ENCODE results near the gene PSAPL1.

PSAPL1 gene, protein sequence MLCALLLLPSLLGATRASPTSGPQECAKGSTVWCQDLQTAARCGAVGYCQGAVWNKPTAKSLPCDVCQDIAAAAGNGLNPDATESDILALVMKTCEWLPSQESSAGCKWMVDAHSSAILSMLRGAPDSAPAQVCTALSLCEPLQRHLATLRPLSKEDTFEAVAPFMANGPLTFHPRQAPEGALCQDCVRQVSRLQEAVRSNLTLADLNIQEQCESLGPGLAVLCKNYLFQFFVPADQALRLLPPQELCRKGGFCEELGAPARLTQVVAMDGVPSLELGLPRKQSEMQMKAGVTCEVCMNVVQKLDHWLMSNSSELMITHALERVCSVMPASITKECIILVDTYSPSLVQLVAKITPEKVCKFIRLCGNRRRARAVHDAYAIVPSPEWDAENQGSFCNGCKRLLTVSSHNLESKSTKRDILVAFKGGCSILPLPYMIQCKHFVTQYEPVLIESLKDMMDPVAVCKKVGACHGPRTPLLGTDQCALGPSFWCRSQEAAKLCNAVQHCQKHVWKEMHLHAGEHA

GRCh38 chr4:7434766-7435150 lies at the start of gene PSAPL1:
PSAPL1 (minus strand) TSS chr4:7434930; CDS start chr4:7434879, 51 bp downstream.
- no peak for DNase-seq

- no peak for DNase-seq
These were observed 46.5 kb upstream of the PSAPL1 start for GRCh38 chr4:7481227-7481626.

GRCh38 chr4:7480423-7480822 lies 45.7 kb upstream of the PSAPL1 start:
- no peak for DNase-seq

GRCh38 chr4:7478665-7479064 lies 43.9 kb upstream of the PSAPL1 start:
- no peak for DNase-seq

DNA sequence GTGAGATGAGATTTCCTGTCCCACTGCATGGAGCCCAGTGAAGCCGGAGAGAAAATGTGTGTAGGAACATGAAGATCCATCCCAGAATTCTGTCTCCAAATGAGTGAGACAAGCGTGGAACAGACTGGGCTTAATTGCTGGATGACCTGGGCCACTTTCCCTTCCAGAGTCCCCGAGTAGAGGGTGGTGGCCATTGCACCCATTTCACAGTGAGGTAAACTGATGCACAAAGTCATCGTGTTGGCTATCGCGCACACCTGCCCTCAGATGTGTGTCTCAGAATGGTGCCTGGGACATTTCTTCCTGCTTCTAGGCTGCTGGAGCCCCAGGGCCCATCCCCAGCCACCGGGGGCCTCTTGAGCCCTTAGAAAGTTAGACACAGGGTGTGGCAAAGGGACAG lies 43.0 kb upstream of the PSAPL1 start:
- no peak for DNase-seq

GRCh38 chr4:7476820-7477219 lies 42.1 kb upstream of the PSAPL1 start:
- DNase-seq, result no peak

DNA sequence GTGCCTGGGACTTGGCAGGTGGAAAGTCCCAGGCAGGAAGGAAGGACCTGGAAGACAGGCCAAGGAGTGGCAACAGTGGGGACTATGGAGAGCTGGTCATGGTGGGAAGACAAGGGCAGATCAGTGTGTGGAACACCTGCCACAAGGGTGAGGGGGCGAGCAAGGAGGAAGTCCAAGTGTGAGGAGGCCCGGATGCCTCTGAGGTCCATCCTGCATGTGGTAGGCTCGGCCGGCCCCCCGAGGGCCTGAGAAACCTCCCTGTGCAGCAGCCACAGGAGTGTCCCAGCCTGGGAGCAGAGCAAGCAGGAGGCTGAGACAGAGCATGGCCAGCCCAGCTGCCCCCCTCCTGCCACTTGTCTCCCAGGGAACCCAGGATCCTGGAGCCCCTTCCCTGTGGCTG lies 40.5 kb upstream of the PSAPL1 start:
- DNase-seq, result no peak

DNA sequence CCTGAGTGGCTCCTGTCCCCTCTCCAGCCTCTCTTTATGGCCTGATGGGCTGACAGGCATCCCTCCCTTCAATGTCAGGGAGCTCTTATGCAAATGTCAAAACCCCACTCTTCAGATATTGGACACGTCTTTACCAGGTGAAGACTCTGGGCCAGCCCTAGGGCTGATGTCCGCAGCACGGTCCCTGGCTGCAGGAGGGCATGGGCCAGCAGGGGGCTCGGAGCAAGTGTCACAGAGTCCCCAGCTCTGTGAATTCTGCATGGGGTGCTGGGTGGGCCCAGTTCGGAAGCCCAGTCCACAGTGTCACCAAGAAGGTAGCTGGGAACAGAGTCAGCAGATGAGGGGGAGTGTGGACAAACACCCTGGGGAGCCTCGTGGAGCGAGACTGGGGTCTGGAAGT lies 39.6 kb upstream of the PSAPL1 start:
- DNase-seq, result no peak

DNA sequence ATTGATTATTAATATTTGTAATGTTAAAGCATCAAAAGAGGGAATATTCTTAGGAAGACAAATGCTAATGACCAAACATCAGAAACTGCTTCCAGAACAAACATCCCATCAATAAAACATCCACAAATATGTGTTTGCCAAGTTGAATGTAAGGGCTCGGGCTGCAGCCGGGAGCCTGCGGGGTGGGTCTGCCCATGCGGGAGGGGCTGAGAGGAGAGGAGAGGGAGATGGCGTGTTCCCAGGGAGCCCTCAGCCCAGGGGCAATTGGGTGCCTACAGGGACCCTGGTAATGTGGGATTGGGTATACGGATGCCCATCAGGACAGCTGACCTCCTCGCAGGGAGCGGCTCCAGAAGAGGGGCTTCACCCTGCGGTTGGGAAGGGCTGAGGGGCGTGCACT lies 38.4 kb upstream of the PSAPL1 start:
- DNase-seq, result no peak

- no peak for DNase-seq
These were observed 37.8 kb upstream of the PSAPL1 start for GRCh38 chr4:7472442-7473013.

DNA sequence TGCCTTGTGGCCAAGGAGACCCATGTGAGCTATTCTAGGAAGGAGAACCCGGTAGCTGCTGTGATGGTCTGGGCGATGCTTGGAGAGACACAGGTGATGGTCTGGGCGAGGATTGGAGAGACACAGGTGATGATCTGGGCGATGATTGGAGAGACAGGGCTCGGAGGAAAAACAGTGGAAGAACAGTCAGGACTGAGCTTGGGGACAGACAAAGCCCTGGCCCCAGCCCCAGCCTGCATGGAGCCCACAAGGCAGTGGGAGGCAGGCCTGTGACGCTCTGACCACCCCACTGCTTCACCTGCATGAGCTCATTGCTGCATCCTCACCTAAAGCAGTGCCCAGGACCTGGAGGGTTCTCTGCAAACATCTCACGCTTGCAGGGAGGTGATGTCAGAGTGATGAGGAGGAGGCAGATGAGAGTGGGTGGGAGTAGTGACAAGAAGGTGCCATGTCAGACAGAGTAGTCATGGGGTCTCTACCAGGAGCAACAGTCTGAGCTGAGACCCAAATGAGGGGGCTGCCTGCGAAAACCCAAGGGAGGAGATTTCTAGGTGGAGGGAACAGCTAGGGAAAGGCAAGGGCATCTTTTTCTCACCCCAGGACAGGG lies 35.9 kb upstream of the PSAPL1 start:
- DNase-seq, result no peak

DNA sequence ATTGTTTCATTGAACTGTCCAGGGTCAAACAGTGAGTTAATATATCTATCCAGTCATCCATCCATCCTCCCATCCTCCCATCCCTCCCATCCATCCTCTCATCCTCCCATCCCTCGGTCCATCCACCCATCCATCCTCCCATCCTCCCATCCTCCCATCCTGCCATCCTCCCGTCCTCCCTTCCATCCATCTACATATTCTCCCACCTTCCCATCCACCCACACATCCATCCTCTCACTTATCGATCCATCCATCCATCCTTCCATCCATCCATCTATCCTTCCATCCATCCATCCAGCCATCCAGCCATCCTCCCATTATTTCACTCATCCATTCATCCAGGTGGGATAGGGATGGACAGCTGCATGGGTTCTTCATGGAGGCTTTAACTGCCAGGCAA lies 35.4 kb upstream of the PSAPL1 start:
- no peak for DNase-seq

- no peak for DNase-seq
These were observed 34.3 kb upstream of the PSAPL1 start for GRCh38 chr4:7469023-7469422.

- no peak for DNase-seq
These were observed 32.7 kb upstream of the PSAPL1 start for GRCh38 chr4:7467471-7467870.

GRCh38 chr4:7466904-7467303 lies 32.2 kb upstream of the PSAPL1 start:
- no peak for DNase-seq

- no peak for DNase-seq
These were observed 31.5 kb upstream of the PSAPL1 start for GRCh38 chr4:7466215-7466614.

DNA sequence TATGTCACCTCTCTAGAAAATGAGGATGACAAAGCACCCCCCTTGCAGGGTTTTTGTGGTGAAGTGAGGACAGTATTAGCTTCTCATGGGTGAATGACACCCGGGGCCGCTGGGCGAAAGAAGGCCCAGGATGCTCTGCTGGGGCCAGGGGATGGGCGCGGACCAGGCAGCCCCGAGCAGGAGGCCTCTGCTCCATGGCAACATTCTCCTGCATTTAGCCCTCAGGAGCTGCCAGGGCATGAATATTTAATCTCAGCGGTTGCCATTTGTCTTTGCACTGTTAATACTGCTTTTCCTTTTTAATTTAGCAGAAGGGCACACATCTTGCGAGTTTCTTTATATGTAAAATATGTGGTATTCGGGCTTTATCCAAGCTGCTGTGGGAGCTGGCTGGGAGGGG lies 30.3 kb upstream of the PSAPL1 start:
- no peak for DNase-seq

GRCh38 chr4:7464259-7464655 lies 29.5 kb upstream of the PSAPL1 start:
- no peak for DNase-seq

GRCh38 chr4:7463566-7464258 lies 29.0 kb upstream of the PSAPL1 start:
- DNase-seq, result no peak

GRCh38 chr4:7462509-7462971 lies 27.8 kb upstream of the PSAPL1 start:
- DNase-seq, result peak; percentile 5

- no peak for DNase-seq
These were observed 26.5 kb upstream of the PSAPL1 start for GRCh38 chr4:7461230-7461629.

DNA sequence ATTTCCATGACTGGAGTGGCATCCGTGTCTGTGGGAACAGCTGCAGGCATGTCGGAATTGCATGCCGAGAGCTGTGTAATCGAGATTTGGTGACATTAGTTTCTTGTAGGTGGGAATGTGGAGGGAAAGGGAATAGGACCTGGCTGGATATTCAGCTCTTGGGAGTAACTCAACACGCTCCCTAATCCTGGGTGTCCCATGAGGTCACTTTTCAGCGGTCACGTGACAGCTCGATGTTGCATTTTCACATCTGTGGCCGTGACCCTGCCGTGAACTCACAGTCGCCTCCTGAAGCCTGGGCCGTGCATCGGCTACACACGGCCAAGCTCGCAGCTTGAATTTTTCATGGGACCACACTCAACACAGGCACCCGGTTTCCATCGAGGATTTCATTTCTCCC lies 25.8 kb upstream of the PSAPL1 start:
- DNase-seq, result no peak

DNA sequence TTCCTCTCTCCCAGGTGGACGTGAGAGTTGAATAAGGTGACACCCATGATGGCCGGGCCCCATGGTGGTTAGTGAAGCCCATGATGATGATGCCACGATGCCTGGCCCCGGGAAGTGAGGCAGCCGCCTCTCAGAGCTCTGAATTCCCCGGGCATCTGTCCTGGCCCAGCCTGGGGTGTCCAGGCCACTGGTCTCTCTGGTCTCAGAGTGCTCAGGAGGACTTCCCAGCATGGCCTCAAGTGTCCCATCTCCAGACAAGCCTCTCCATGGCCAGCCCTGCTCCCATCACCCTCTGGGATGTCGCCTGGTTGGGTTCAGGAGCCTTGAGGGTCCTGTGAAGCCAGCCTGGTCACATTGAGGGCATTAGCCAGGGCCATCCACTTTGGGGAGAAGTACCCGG lies 24.7 kb upstream of the PSAPL1 start:
- DNase-seq, result no peak
